ENCODE data around the gene ARPC1A.
A peak's percentile ranks its signal among the peaks of the same experiment; 100 is the strongest.
"Not testable (repeated sequence)": the region's sequence is repeated elsewhere in the genome, so short reads cannot be mapped to it uniquely, and the experiment has no call there.

Gene ARPC1A

GRCh38 chr7:99372275-99373090, 46.8 kb downstream of the ARPC1A start:
- DNase-seq (ENCODE audit: low read depth, low spot score), result no peak
- Histone ChIP-seq H3K9ac (ENCODE audit: insufficient read length, low read depth) (peak overlapping the region; percentile 36), H3K4me1 (ENCODE audit: insufficient read depth, insufficient read length) (peaks cover 14% of the 10 kb centered on the region)

GRCh38 chr7:99373091-99374066, 47.7 kb downstream of the ARPC1A start:
- no peak for DNase-seq (ENCODE audit: low read depth, low spot score)
- TF ChIP-seq ZNF274 (IDR thresholded peaks at IDR 0.05; ENCODE audit: low read depth, low read length) (no peak), YY1 (IDR thresholded peaks at IDR 0.05; ENCODE audit: insufficient read depth, insufficient read length) (no peak), SUZ12 (IDR thresholded peaks at IDR 0.05; ENCODE audit: extremely low read depth, insufficient read depth, insufficient read length) (no peak)
- Histone ChIP-seq H3K9ac (ENCODE audit: insufficient read length, low read depth) (peak overlapping the region; percentile 85), H3K9me3 (ENCODE audit: insufficient read depth, low read length) (no peaks in the 10 kb centered on the region), H3K36me3 (ENCODE audit: insufficient read depth, insufficient read length, low read length) (peaks cover 20% of the 10 kb centered on the region), H3K27me3 (ENCODE audit: insufficient read depth, insufficient read length) (no peaks in the 10 kb centered on the region), H3K4me1 (ENCODE audit: insufficient read depth, insufficient read length) (peaks cover 14% of the 10 kb centered on the region), H3K4me3 (ENCODE audit: insufficient read length, low read depth) (peak overlapping the region; percentile 57)

More at GRCh38 chr7:99372275-99373090, 46.8 kb downstream of the ARPC1A start:
- Histone ChIP-seq H3K4me3 (ENCODE audit: insufficient read length, low read depth) (no peak overlapping the region), H3K27me3 (ENCODE audit: insufficient read depth, insufficient read length) (no peaks in the 10 kb centered on the region), H3K9me3 (ENCODE audit: insufficient read depth, low read length) (no peaks in the 10 kb centered on the region), H3K36me3 (ENCODE audit: insufficient read depth, insufficient read length, low read length) (peaks cover 13% of the 10 kb centered on the region)
- TF ChIP-seq SUZ12 (IDR thresholded peaks at IDR 0.05; ENCODE audit: extremely low read depth, insufficient read depth, insufficient read length) (no peak), YY1 (IDR thresholded peaks at IDR 0.05; ENCODE audit: insufficient read depth, insufficient read length) (no peak), ZNF274 (IDR thresholded peaks at IDR 0.05; ENCODE audit: low read depth, low read length) (no peak)

GRCh38 chr7:99374111-99375064, 48.7 kb downstream of the ARPC1A start, which contains the start of gene ARPC1B:
Gene ARPC1B, plus strand, starts transcription at chr7:99374730. Its CDS starts 10,985 bp downstream, at chr7:99385715.
- Histone ChIP-seq H3K9ac (ENCODE audit: insufficient read length, low read depth) (peak within 1 kb of the TSS; percentile 85), H3K27me3 (ENCODE audit: insufficient read depth, insufficient read length) (no peaks in the 10 kb centered on the region)
- no peak for TF ChIP-seq SUZ12 (IDR thresholded peaks at IDR 0.05; ENCODE audit: extremely low read depth, insufficient read depth, insufficient read length)
- no peak for TF ChIP-seq ZNF274 (IDR thresholded peaks at IDR 0.05; ENCODE audit: low read depth, low read length)
- TF ChIP-seq YY1 (IDR thresholded peaks at IDR 0.05; ENCODE audit: insufficient read depth, insufficient read length), result no peak

GRCh38 chr7:99375070-99375807, 49.5 kb downstream of the ARPC1A start:
- H3K4me1 ChIP-seq (ENCODE audit: insufficient read depth, insufficient read length), result peaks cover 13% of the 10 kb centered on the region

More at GRCh38 chr7:99374111-99375064, 48.7 kb downstream of the ARPC1A start, which contains the start of gene ARPC1B:
- Histone ChIP-seq H3K9me3 (ENCODE audit: insufficient read depth, low read length) (no peaks in the 10 kb centered on the region), H3K4me3 (ENCODE audit: insufficient read length, low read depth) (peak within 1 kb of the TSS; percentile 57), H3K36me3 (ENCODE audit: insufficient read depth, insufficient read length, low read length) (peaks cover 20% of the 10 kb centered on the region), H3K4me1 (ENCODE audit: insufficient read depth, insufficient read length) (peaks cover 10% of the 10 kb centered on the region)
- DNase-seq (ENCODE audit: low read depth, low spot score), result peak; percentile 58

GRCh38 chr7:99379043-99379577, 53.4 kb downstream of the ARPC1A start:
- H3K4me1 ChIP-seq (ENCODE audit: insufficient read depth, insufficient read length), result peaks cover 16% of the 10 kb centered on the region
- no peak overlapping the region for H3K4me3 ChIP-seq (ENCODE audit: insufficient read length, low read depth)
- H3K36me3 ChIP-seq (ENCODE audit: insufficient read depth, insufficient read length, low read length), result peaks cover 54% of the 10 kb centered on the region
- TF ChIP-seq ZNF274 (IDR thresholded peaks at IDR 0.05; ENCODE audit: low read depth, low read length), result no peak
- no peak for TF ChIP-seq SUZ12 (IDR thresholded peaks at IDR 0.05; ENCODE audit: extremely low read depth, insufficient read depth, insufficient read length)
- no peak for TF ChIP-seq YY1 (IDR thresholded peaks at IDR 0.05; ENCODE audit: insufficient read depth, insufficient read length)
- H3K9me3 ChIP-seq (ENCODE audit: insufficient read depth, low read length), result no peaks in the 10 kb centered on the region
- no peaks in the 10 kb centered on the region for H3K27me3 ChIP-seq (ENCODE audit: insufficient read depth, insufficient read length)
- DNase-seq (ENCODE audit: low read depth, low spot score), result no peak
- H3K9ac ChIP-seq (ENCODE audit: insufficient read length, low read depth), result no peak overlapping the region

More at GRCh38 chr7:99375070-99375807, 49.5 kb downstream of the ARPC1A start:
- Histone ChIP-seq H3K9me3 (ENCODE audit: insufficient read depth, low read length) (no peaks in the 10 kb centered on the region), H3K27me3 (ENCODE audit: insufficient read depth, insufficient read length) (no peaks in the 10 kb centered on the region), H3K4me3 (ENCODE audit: insufficient read length, low read depth) (peak overlapping the region; percentile 57), H3K36me3 (ENCODE audit: insufficient read depth, insufficient read length, low read length) (peaks cover 25% of the 10 kb centered on the region), H3K9ac (ENCODE audit: insufficient read length, low read depth) (peak overlapping the region; percentile 64)
- no peak for TF ChIP-seq YY1 (IDR thresholded peaks at IDR 0.05; ENCODE audit: insufficient read depth, insufficient read length)
- TF ChIP-seq SUZ12 (IDR thresholded peaks at IDR 0.05; ENCODE audit: extremely low read depth, insufficient read depth, insufficient read length), result no peak
- no peak for DNase-seq (ENCODE audit: low read depth, low spot score)

- H3K4me1 ChIP-seq (ENCODE audit: insufficient read depth, insufficient read length), result peaks cover 16% of the 10 kb centered on the region
Observed at GRCh38 chr7:99379693-99380031, 54.0 kb downstream of the ARPC1A start.

More at GRCh38 chr7:99379693-99380031, 54.0 kb downstream of the ARPC1A start:
- H3K4me3 ChIP-seq (ENCODE audit: insufficient read length, low read depth); H3K27me3 ChIP-seq (ENCODE audit: insufficient read depth, insufficient read length); H3K9me3 ChIP-seq (ENCODE audit: insufficient read depth, low read length); DNase-seq (ENCODE audit: low read depth, low spot score); H3K9ac ChIP-seq (ENCODE audit: insufficient read length, low read depth): not testable (repeated sequence)
- H3K36me3 ChIP-seq (ENCODE audit: insufficient read depth, insufficient read length, low read length), result peaks cover 58% of the 10 kb centered on the region
